IMR-90 (cell line): Measurements from ENCODE around the gene TRPM8. TPM values are rescaled to one million over a fixed set of nuclear protein-coding genes. Genes with fewer than 3 reads are reported as not detected.
A peak's percentile ranks its signal among the peaks of the same experiment; 100 is the strongest.

Source experiments
- ATAC-seq: fragments of 200-7000 bp; cut with Tn5 transposase; 2 replicates; pipeline ENCODE4 v1.9.1; 2020; ENCODE audit warnings: low read depth, mild to moderate bottlenecking, moderate library complexity
- BruUV-seq: library from RNA; stranded (reverse); fragments of 400-500 nt; replicated peaks from 2 replicates; lab custom pipeline; 2021; lab: Mats Ljungman, UMichigan
- CTCF ChIA-PET: fragments of 300-600 bp; formaldehyde crosslinking; extraction: SDS; loops from one replicate; lab custom pipeline; 2021; ENCODE audit warnings: antibody characterized with exemption; lab: Yijun Ruan, JAX
- POLR2A ChIA-PET: fragments of 300-600 bp; sonication (Branson Sonifier 250); formaldehyde crosslinking; loops from one replicate; lab custom pipeline; 2022; ENCODE audit warnings: antibody characterized with exemption; ENCODE audit not compliant: unreplicated experiment; lab: Charles Lee
- DNase-seq: peaks from one replicate; pipeline ENCODE4 v3.0.0; 2013
- H2AFZ ChIP-seq: replicated peaks from 2 replicates; pipeline ENCODE3; 2013; ENCODE audit warnings: low read length, mild to moderate bottlenecking; ENCODE audit not compliant: poor library complexity
- H2AK5ac ChIP-seq: 2 replicates; pipeline ENCODE4 v1.6.1; 2013; ENCODE audit warnings: low read depth, low read length, inconsistent platforms
- H2AK9ac ChIP-seq: replicated peaks from 2 replicates; pipeline ENCODE3; 2013; ENCODE audit warnings: mild to moderate bottlenecking, low read depth, low read length, moderate library complexity; ENCODE audit not compliant: poor library complexity
- H2BK120ac ChIP-seq: 2 replicates; pipeline ENCODE4 v1.6.1; 2013; ENCODE audit warnings: low read depth, low read length, inconsistent platforms
- H2BK15ac ChIP-seq: 3 replicates; pipeline ENCODE4 v1.6.1; 2013; ENCODE audit warnings: low read depth, low read length, inconsistent platforms
- H2BK20ac ChIP-seq: 2 replicates; pipeline ENCODE4 v1.6.1; 2013; ENCODE audit warnings: low read depth, mild to moderate bottlenecking, inconsistent platforms, low read length, moderate library complexity
- H2BK5ac ChIP-seq: 2 replicates; pipeline ENCODE4 v1.6.1; 2013; ENCODE audit warnings: mild to moderate bottlenecking, low read depth, low read length, inconsistent platforms; ENCODE audit not compliant: poor library complexity, severe bottlenecking
- H3K14ac ChIP-seq: replicated peaks from 2 replicates; pipeline ENCODE4 v1.6.1; 2013; ENCODE audit warnings: low read depth, low read length, inconsistent platforms
- H3K18ac ChIP-seq: 2 replicates; pipeline ENCODE4 v1.6.1; 2013; ENCODE audit warnings: low read depth, low read length, control low read depth
- H3K23ac ChIP-seq: 2 replicates; pipeline ENCODE4 v1.6.1; 2013; ENCODE audit warnings: low read depth, low read length, inconsistent platforms
- H3K27ac ChIP-seq: 2 replicates; pipeline ENCODE4 v1.5.1; 2013; ENCODE audit warnings: mild to moderate bottlenecking, control low read depth, low read length; ENCODE audit not compliant: insufficient read depth
- H3K27me3 ChIP-seq: 2 replicates; pipeline ENCODE4 v1.6.1; 2013; ENCODE audit warnings: low read length; ENCODE audit not compliant: control insufficient read depth, insufficient read depth
- H3K36me3 ChIP-seq: 2 replicates; pipeline ENCODE4 v1.6.1; 2013; ENCODE audit warnings: low read length, mixed read lengths; ENCODE audit not compliant: control insufficient read depth, insufficient read depth
- H3K4ac ChIP-seq: 2 replicates; pipeline ENCODE4 v1.6.1; 2013; ENCODE audit warnings: low read depth, low read length, inconsistent platforms
- H3K4me1 ChIP-seq: 2 replicates; pipeline ENCODE4 v1.6.1; 2013; ENCODE audit warnings: low read length, mixed read lengths; ENCODE audit not compliant: control insufficient read depth, insufficient read depth
- H3K4me2 ChIP-seq: 2 replicates; pipeline ENCODE4 v1.6.1; 2013; ENCODE audit warnings: low read depth, mild to moderate bottlenecking, control low read depth, low read length, moderate library complexity
- H3K4me3 ChIP-seq: 2 replicates; pipeline ENCODE4 v1.5.1; 2013; ENCODE audit warnings: low read depth, mild to moderate bottlenecking, control low read depth, low read length, moderate library complexity; ENCODE audit not compliant: insufficient read depth
- H3K56ac ChIP-seq: 2 replicates; pipeline ENCODE4 v1.6.1; 2013; ENCODE audit warnings: low read length, inconsistent platforms; ENCODE audit not compliant: insufficient read depth; ENCODE audit errors: extremely low read depth
- H3K79me1 ChIP-seq, 2 experiments: 2 replicates each; pipeline ENCODE4 v1.6.1; 2013; ENCODE audit warnings: low read length in 2 of 2, inconsistent platforms in 1 of 2, low read depth in 1 of 2
- H3K9ac ChIP-seq: 2 replicates; pipeline ENCODE4 v1.6.1; 2013; ENCODE audit warnings: low read depth, low read length, control low read depth
- H3K9me1 ChIP-seq: 2 replicates; pipeline ENCODE4 v1.6.1; 2013; ENCODE audit warnings: low read length, inconsistent platforms; ENCODE audit not compliant: insufficient read depth
- H3K9me3 ChIP-seq: 2 replicates; pipeline ENCODE4 v1.6.1; 2013; ENCODE audit warnings: low read length; ENCODE audit not compliant: control insufficient read depth, insufficient read depth
- H4K20me1 ChIP-seq: 2 replicates; pipeline ENCODE4 v1.6.1; 2013; ENCODE audit warnings: low read length, inconsistent platforms; ENCODE audit not compliant: insufficient read depth
- H4K5ac ChIP-seq: 2 replicates; pipeline ENCODE4 v1.6.1; 2013; ENCODE audit warnings: mild to moderate bottlenecking, low read depth, low read length, control low read depth
- H4K8ac ChIP-seq, 2 experiments: 2 replicates each; pipeline ENCODE4 v1.6.1; 2013; ENCODE audit warnings: low read depth in 2 of 2, low read length in 2 of 2, control low read depth in 1 of 2, inconsistent platforms in 1 of 2
- H4K91ac ChIP-seq: 2 replicates; pipeline ENCODE4 v1.6.1; 2013; ENCODE audit warnings: low read depth, low read length, inconsistent platforms; ENCODE audit not compliant: insufficient read depth
- BHLHE40 ChIP-seq: fragments of 150-350 bp; IDR thresholded peaks from 2 replicates; pipeline ENCODE4 v1.6.1; 2016; ENCODE audit warnings: mild to moderate bottlenecking, low read depth, low read length
- CEBPB ChIP-seq: IDR thresholded peaks from 2 replicates; pipeline ENCODE4 v1.6.1; 2012; ENCODE audit warnings: low read depth, low read length, improper control_type of control experiment
- CHD1 ChIP-seq: IDR thresholded peaks from 2 replicates; pipeline ENCODE4 v1.6.1; 2012; ENCODE audit warnings: low read depth, low read length, improper control_type of control experiment
- MAZ ChIP-seq: IDR thresholded peaks from 2 replicates; pipeline ENCODE4 v1.6.1; 2012; ENCODE audit warnings: low read depth, mild to moderate bottlenecking, low read length, improper control_type of control experiment, moderate library complexity, borderline replicate concordance
- MXI1 ChIP-seq: IDR thresholded peaks from 2 replicates; pipeline ENCODE4 v1.6.1; 2012; ENCODE audit warnings: low read depth, mild to moderate bottlenecking, low read length, moderate library complexity, borderline replicate concordance
- NFE2L2 ChIP-seq: fragments of 150-350 bp; IDR thresholded peaks from 2 replicates; pipeline ENCODE4 v1.6.1; 2016; ENCODE audit warnings: low read depth, mild to moderate bottlenecking, low read length
- POLR2A ChIP-seq: IDR thresholded peaks from 2 replicates; pipeline ENCODE4 v1.6.1; 2012; ENCODE audit warnings: mild to moderate bottlenecking, low read depth, low read length
- RCOR1 ChIP-seq: IDR thresholded peaks from 2 replicates; pipeline ENCODE4 v1.6.1; 2012; ENCODE audit warnings: mild to moderate bottlenecking, low read length, improper control_type of control experiment; ENCODE audit not compliant: insufficient replicate concordance
- RFX5 ChIP-seq: IDR thresholded peaks from 2 replicates; pipeline ENCODE4 v1.8.0; 2012; ENCODE audit warnings: low read depth, mild to moderate bottlenecking, low read length, moderate library complexity
- SMC3 ChIP-seq: fragments of 150-350 bp; IDR thresholded peaks from 2 replicates; pipeline ENCODE4 v1.6.1; 2016; ENCODE audit warnings: low read depth, mild to moderate bottlenecking, antibody characterized with exemption, low read length, moderate library complexity
- WGBS, 2 experiments: methylation state at CpG; one replicate each; pipeline versions ENCODE4 v1.1.5 to v1.1.7; 2013; ENCODE audit warnings: missing lambda C conversion rate in 2 of 2; ENCODE audit not compliant: insufficient read length in 1 of 2; ENCODE audit errors: extremely low coverage in 2 of 2; 5-methylcytosine and 5-hydroxymethylcytosine counted together
- dilution Hi-C: fragments of 300-500 bp; cut with HindIII; formaldehyde crosslinking; loops from one replicate; pipeline ENCODE4 v1.14.3; 2018; ENCODE audit warnings: low sequenced_read_pairs; ENCODE audit not compliant: unreplicated experiment
- in situ Hi-C: fragments of 300-500 bp; cut with MboI; formaldehyde crosslinking; loops from 3 replicates; pipeline ENCODE4 v1.14.3; 2019; ENCODE audit warnings: low sequenced_read_pairs, inconsistent platforms, mixed read lengths
- intact Hi-C: fragments of 100-400 bp; cut with micrococcal nuclease; formaldehyde crosslinking; loops from 2 replicates; pipeline ENCODE4 v1.10.0; 2022
- polyA plus RNA-seq, 3 experiments: library from polyadenylated mRNA; depleted of rRNA; stranded (reverse); fragments of >200 nt; gene quantifications; 2 replicates each; pipeline ENCODE4 v1.2.3, GENCODE V29; 2012; ENCODE audit warnings: low replicate concordance in 1 of 3
- total RNA-seq: library from RNA; depleted of rRNA; stranded (reverse); fragments of >200 nt; gene quantifications from 2 replicates; pipeline ENCODE4 v1.2.3, GENCODE V29; 2012
- TF ChIP-seq, protein P1 (sequence below): conservative IDR thresholded peaks from 2 replicates; pipeline ENCODE4 v1.5.1; 2012; ENCODE audit warnings: mild to moderate bottlenecking, low read depth, low read length, improper control_type of control experiment
- TF ChIP-seq, protein P2 (sequence below): fragments of 150-350 bp; IDR thresholded peaks from 2 replicates; pipeline ENCODE4 v1.6.1; 2016; ENCODE audit warnings: low read depth, mild to moderate bottlenecking, low read length, moderate library complexity, borderline replicate concordance
- TF ChIP-seq, protein P3 (sequence below): fragments of 150-350 bp; IDR thresholded peaks from 2 replicates; pipeline ENCODE4 v1.6.1; 2017; ENCODE audit warnings: mild to moderate bottlenecking, antibody characterized with exemption, low read length, low read depth

Gene TRPM8
- total and polyA plus RNA-seq, 2 of the 4 experiments (the other 2 are of a cell fraction), result not detected

DNA sequence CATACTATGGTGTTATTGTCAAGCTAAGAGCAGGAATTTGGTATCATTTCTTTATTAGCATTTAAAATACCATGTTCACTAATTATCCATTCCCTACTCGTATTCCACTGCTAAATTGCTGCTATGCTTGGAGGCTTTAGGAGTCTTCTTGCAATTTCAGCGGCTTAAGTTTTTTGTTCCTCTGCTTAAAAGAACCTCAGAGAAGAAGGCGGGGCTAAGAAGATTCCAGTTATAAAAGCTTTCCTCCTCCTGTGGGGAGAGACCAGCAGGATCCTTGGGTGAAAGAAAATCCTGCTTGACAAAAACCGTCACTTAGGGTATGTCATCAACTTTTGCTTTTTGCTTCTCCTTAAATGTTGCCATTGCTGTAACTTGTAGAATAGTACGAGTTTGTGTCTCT, at the start of gene TRPM8 (continued):
- TF ChIP-seq RCOR1, result no peak

DNA sequence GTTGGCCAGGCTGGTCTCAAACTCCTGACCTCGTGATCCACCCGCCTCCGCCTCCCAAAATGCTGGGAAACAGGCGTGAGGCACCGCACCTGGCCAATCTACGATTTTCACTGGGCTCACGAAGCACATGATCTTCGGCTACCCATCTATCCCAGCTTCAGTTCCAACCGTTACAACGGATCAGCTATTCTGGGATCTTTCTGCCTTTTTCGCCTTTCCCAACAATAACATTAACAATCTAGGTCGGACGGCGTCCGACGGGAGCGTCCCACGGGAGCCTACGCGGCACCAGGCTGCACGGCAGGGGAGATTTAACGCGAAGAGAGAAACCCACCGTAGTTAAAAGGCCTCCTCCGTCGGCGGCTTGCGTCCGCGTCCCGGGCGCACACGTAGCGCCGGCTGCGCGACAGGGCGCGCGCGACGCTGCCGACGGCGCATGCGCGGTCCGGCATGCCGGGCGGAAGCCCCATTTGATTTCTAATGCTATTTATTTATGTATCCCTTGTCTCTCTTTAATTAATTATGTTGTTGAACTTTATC, 49.1 kb upstream of the TRPM8 start, which contains the start of gene MSL3B:
Gene MSL3B, minus strand, starts transcription at position 394 of the 540 bp plus-strand sequence.
- H3K27me3 ChIP-seq, result no peaks in the 10 kb centered on the region
- H3K36me3 ChIP-seq, result peaks cover 4% of the 10 kb centered on the region; the same call in 1 of the 2 replicates
- H2AK9ac ChIP-seq, result peak within 1 kb of the TSS; percentile 67
- no peaks in the 10 kb centered on the region for H3K9me1 ChIP-seq
- DNase-seq (peak; percentile 42), ATAC-seq (peak; percentile 70)
- no peaks in the 10 kb centered on the region for H4K20me1 ChIP-seq
- dilution Hi-C loops, result no loop called here
- peak within 1 kb of the TSS; percentile 98 for H3K23ac ChIP-seq
- H3K79me1 ChIP-seq, result peaks cover 0 to 7% of the 10 kb centered on the region in 2 experiments; a peak in 1 of 4 replicates
- H3K4me1 ChIP-seq, result no peaks in the 10 kb centered on the region
- peak within 1 kb of the TSS; percentile 71 for H3K4me3 ChIP-seq
- BruUV-seq, result no TSS peak
- H3K4ac ChIP-seq, result peak within 1 kb of the TSS; percentile 97
- H3K9ac ChIP-seq, result peak within 1 kb of the TSS; percentile 94
- 29% methylated on average over 19 of the region's 50 CpGs; no CpG with 5 or more reads in 1 of the 2 experiments for WGBS, 2 experiments
- CTCF ChIA-PET, result interaction anchor here (1.0 kb wide), 1 partner anchor 10 kb away, joined by 3 read pairs; no protein-coding TSS in a partner anchor
- peak within 1 kb of the TSS; percentile 50; the same call in 1 of the 3 replicates for H2BK15ac ChIP-seq
- H2BK120ac ChIP-seq, result peak within 1 kb of the TSS; percentile 79
- H3K18ac ChIP-seq, result peak within 1 kb of the TSS; percentile 78
- H3K9me3 ChIP-seq, result no peaks in the 10 kb centered on the region
- POLR2A ChIA-PET, result no interaction called here
- peak within 1 kb of the TSS; percentile 99 to 100 for H4K8ac ChIP-seq
- in situ Hi-C loops, result no loop called here
- H4K5ac ChIP-seq, result peak within 1 kb of the TSS; percentile 92
- intact Hi-C loops, result no loop called here
- peak within 1 kb of the TSS; percentile 97 for H3K14ac ChIP-seq
- H2AFZ ChIP-seq, result peak within 1 kb of the TSS; percentile 98
- peak within 1 kb of the TSS; percentile 74; the same call in 1 of the 2 replicates for H3K56ac ChIP-seq
- H4K91ac ChIP-seq, result peak within 1 kb of the TSS; percentile 78
- peak within 1 kb of the TSS; percentile 53 for H2BK5ac ChIP-seq
- peak within 1 kb of the TSS; percentile 81 for H3K27ac ChIP-seq
- H2AK5ac ChIP-seq, result 0 out of 2 replicates have a peak within 1 kb of the TSS, but pooled peaks have one; percentile 8
- H3K4me2 ChIP-seq, result peak within 1 kb of the TSS; percentile 91
- H2BK20ac ChIP-seq, result no peak within 1 kb of the TSS
- TF ChIP-seq, protein P1, sequence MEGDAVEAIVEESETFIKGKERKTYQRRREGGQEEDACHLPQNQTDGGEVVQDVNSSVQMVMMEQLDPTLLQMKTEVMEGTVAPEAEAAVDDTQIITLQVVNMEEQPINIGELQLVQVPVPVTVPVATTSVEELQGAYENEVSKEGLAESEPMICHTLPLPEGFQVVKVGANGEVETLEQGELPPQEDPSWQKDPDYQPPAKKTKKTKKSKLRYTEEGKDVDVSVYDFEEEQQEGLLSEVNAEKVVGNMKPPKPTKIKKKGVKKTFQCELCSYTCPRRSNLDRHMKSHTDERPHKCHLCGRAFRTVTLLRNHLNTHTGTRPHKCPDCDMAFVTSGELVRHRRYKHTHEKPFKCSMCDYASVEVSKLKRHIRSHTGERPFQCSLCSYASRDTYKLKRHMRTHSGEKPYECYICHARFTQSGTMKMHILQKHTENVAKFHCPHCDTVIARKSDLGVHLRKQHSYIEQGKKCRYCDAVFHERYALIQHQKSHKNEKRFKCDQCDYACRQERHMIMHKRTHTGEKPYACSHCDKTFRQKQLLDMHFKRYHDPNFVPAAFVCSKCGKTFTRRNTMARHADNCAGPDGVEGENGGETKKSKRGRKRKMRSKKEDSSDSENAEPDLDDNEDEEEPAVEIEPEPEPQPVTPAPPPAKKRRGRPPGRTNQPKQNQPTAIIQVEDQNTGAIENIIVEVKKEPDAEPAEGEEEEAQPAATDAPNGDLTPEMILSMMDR, result no peak
- no peak for TF ChIP-seq CEBPB
- no peak for TF ChIP-seq CHD1
- TF ChIP-seq MXI1, result no peak
- TF ChIP-seq, protein P2, sequence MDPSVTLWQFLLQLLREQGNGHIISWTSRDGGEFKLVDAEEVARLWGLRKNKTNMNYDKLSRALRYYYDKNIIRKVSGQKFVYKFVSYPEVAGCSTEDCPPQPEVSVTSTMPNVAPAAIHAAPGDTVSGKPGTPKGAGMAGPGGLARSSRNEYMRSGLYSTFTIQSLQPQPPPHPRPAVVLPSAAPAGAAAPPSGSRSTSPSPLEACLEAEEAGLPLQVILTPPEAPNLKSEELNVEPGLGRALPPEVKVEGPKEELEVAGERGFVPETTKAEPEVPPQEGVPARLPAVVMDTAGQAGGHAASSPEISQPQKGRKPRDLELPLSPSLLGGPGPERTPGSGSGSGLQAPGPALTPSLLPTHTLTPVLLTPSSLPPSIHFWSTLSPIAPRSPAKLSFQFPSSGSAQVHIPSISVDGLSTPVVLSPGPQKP, result no peak
- no peak for TF ChIP-seq RFX5
- TF ChIP-seq POLR2A, result no peak
- no peak for TF ChIP-seq NFE2L2
- no peak for TF ChIP-seq SMC3
- no peak for TF ChIP-seq BHLHE40
- no peak for TF ChIP-seq RCOR1
- TF ChIP-seq MAZ, result no peak
- TF ChIP-seq, protein P3, sequence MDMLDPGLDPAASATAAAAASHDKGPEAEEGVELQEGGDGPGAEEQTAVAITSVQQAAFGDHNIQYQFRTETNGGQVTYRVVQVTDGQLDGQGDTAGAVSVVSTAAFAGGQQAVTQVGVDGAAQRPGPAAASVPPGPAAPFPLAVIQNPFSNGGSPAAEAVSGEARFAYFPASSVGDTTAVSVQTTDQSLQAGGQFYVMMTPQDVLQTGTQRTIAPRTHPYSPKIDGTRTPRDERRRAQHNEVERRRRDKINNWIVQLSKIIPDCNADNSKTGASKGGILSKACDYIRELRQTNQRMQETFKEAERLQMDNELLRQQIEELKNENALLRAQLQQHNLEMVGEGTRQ, result no peak
